HEK293 (cell line): ENCODE results near the gene CTDNEP1.

Experiments used
- ATF2 ChIP-seq: fragments of 450-650 bp; formaldehyde crosslinking; IDR thresholded peaks from 2 replicates; pipeline ENCODE4 v1.5.1; 2016; ENCODE audit warnings: missing biosample characterization, missing genetic modification characterization, low read depth
- BCL11B ChIP-seq: fragments of 450-650 bp; formaldehyde crosslinking; IDR thresholded peaks from 2 replicates; pipeline ENCODE4 v1.5.1; 2016; ENCODE audit warnings: low read depth, missing biosample characterization, missing genetic modification characterization
- EGR2 ChIP-seq: fragments of 450-650 bp; formaldehyde crosslinking; IDR thresholded peaks from 2 replicates; pipeline ENCODE4 v1.5.1; 2016; ENCODE audit warnings: low read depth, missing biosample characterization, missing genetic modification characterization
- GLI4 ChIP-seq: fragments of 450-650 bp; formaldehyde crosslinking; IDR thresholded peaks from 2 replicates; pipeline ENCODE4 v1.5.1; 2016; ENCODE audit warnings: missing biosample characterization, missing genetic modification characterization
- GLIS1 ChIP-seq: fragments of 450-650 bp; formaldehyde crosslinking; IDR thresholded peaks from 2 replicates; pipeline ENCODE4 v1.5.1; 2016; ENCODE audit warnings: missing biosample characterization, missing genetic modification characterization
- GLIS2 ChIP-seq: fragments of 450-650 bp; formaldehyde crosslinking; IDR thresholded peaks from 2 replicates; pipeline ENCODE4 v1.5.1; 2016; ENCODE audit warnings: missing biosample characterization, missing genetic modification characterization
- KLF10 ChIP-seq: fragments of 450-650 bp; IDR thresholded peaks from 2 replicates; pipeline ENCODE4 v1.5.1; 2018; ENCODE audit warnings: missing biosample characterization, mild to moderate bottlenecking, missing genetic modification characterization
- KLF16 ChIP-seq: fragments of 450-650 bp; formaldehyde crosslinking; IDR thresholded peaks from 2 replicates; pipeline ENCODE4 v1.5.1; 2017; ENCODE audit warnings: missing biosample characterization, missing genetic modification characterization
- KLF7 ChIP-seq: fragments of 450-650 bp; formaldehyde crosslinking; IDR thresholded peaks from 2 replicates; pipeline ENCODE4 v1.5.1; 2016; ENCODE audit warnings: missing biosample characterization, missing genetic modification characterization, borderline replicate concordance
- KLF9 ChIP-seq: fragments of 450-650 bp; formaldehyde crosslinking; IDR thresholded peaks from 2 replicates; pipeline ENCODE4 v1.5.1; 2016; ENCODE audit warnings: missing biosample characterization, missing genetic modification characterization, low read depth
- MZF1 ChIP-seq: fragments of 450-650 bp; formaldehyde crosslinking; IDR thresholded peaks from 2 replicates; pipeline ENCODE4 v1.5.1; 2017; ENCODE audit warnings: missing biosample characterization, missing genetic modification characterization, borderline replicate concordance
- PRDM1 ChIP-seq: fragments of 450-650 bp; formaldehyde crosslinking; IDR thresholded peaks from 2 replicates; pipeline ENCODE4; 2016; ENCODE audit warnings: missing biosample characterization, missing genetic modification characterization
- RBAK ChIP-seq: fragments of 450-650 bp; formaldehyde crosslinking; IDR thresholded peaks from 2 replicates; pipeline ENCODE4 v1.5.1; 2016; ENCODE audit warnings: missing biosample characterization, missing genetic modification characterization
- ZBTB21 ChIP-seq: fragments of 450-650 bp; formaldehyde crosslinking; IDR thresholded peaks from 2 replicates; pipeline ENCODE4 v1.5.1; 2017; ENCODE audit warnings: missing biosample characterization, missing genetic modification characterization
- ZBTB6 ChIP-seq: fragments of 450-650 bp; formaldehyde crosslinking; IDR thresholded peaks from 2 replicates; pipeline ENCODE4 v1.5.1; 2017; ENCODE audit warnings: missing biosample characterization, missing genetic modification characterization
- ZFP3 ChIP-seq: fragments of 450-650 bp; formaldehyde crosslinking; IDR thresholded peaks from 2 replicates; pipeline ENCODE4 v1.5.1; 2016; ENCODE audit warnings: low read depth, missing biosample characterization, missing genetic modification characterization
- ZFP69B ChIP-seq: fragments of 450-650 bp; formaldehyde crosslinking; IDR thresholded peaks from 2 replicates; pipeline ENCODE4 v1.5.1; 2016; ENCODE audit warnings: missing biosample characterization, missing genetic modification characterization
- ZNF114 ChIP-seq: fragments of 450-650 bp; formaldehyde crosslinking; IDR thresholded peaks from 2 replicates; pipeline ENCODE4 v1.5.0; 2017; ENCODE audit warnings: missing biosample characterization, missing genetic modification characterization
- ZNF132 ChIP-seq: fragments of 450-650 bp; formaldehyde crosslinking; IDR thresholded peaks from 2 replicates; pipeline ENCODE4 v1.5.1; 2017; ENCODE audit warnings: missing biosample characterization, missing genetic modification characterization, borderline replicate concordance
- ZNF23 ChIP-seq: fragments of 450-650 bp; formaldehyde crosslinking; IDR thresholded peaks from 2 replicates; pipeline ENCODE4 v1.5.1; 2016; ENCODE audit warnings: missing biosample characterization, missing genetic modification characterization, borderline replicate concordance
- ZNF335 ChIP-seq: fragments of 450-650 bp; formaldehyde crosslinking; conservative IDR thresholded peaks from 2 replicates; pipeline ENCODE4 v1.5.1; 2016; ENCODE audit warnings: missing biosample characterization, missing genetic modification characterization
- ZNF350 ChIP-seq: fragments of 450-650 bp; formaldehyde crosslinking; IDR thresholded peaks from 2 replicates; pipeline ENCODE4 v1.5.0; 2017; ENCODE audit warnings: missing biosample characterization, mild to moderate bottlenecking, missing genetic modification characterization
- ZNF354C ChIP-seq: fragments of 450-650 bp; formaldehyde crosslinking; IDR thresholded peaks from 2 replicates; pipeline ENCODE4 v1.5.1; 2016; ENCODE audit warnings: missing biosample characterization, missing genetic modification characterization, low read depth, borderline replicate concordance
- ZNF404 ChIP-seq: fragments of 450-650 bp; formaldehyde crosslinking; IDR thresholded peaks from 2 replicates; pipeline ENCODE4 v1.5.1; 2017; ENCODE audit warnings: missing biosample characterization, missing genetic modification characterization
- ZNF48 ChIP-seq: fragments of 450-650 bp; formaldehyde crosslinking; IDR thresholded peaks from 2 replicates; pipeline ENCODE4 v1.5.1; 2016; ENCODE audit warnings: missing biosample characterization, missing genetic modification characterization
- ZNF560 ChIP-seq: fragments of 450-650 bp; formaldehyde crosslinking; IDR thresholded peaks from 2 replicates; pipeline ENCODE4 v1.5.1; 2017; ENCODE audit warnings: missing biosample characterization, missing genetic modification characterization, borderline replicate concordance
- ZNF596 ChIP-seq: fragments of 450-650 bp; IDR thresholded peaks from 2 replicates; pipeline ENCODE4 v1.5.0; 2018; ENCODE audit warnings: missing biosample characterization, mild to moderate bottlenecking, missing genetic modification characterization, moderate library complexity
- ZNF670 ChIP-seq: fragments of 450-650 bp; formaldehyde crosslinking; IDR thresholded peaks from 2 replicates; pipeline ENCODE4 v1.5.1; 2016; ENCODE audit warnings: missing biosample characterization, missing genetic modification characterization, low read depth
- ZNF701 ChIP-seq: fragments of 450-650 bp; formaldehyde crosslinking; IDR thresholded peaks from 2 replicates; pipeline ENCODE4 v1.5.1; 2016; ENCODE audit warnings: missing biosample characterization, missing genetic modification characterization
- ZNF704 ChIP-seq: fragments of 450-650 bp; formaldehyde crosslinking; IDR thresholded peaks from 2 replicates; pipeline ENCODE4 v1.5.1; 2016; ENCODE audit warnings: missing biosample characterization, missing genetic modification characterization
- ZNF707 ChIP-seq: fragments of 450-650 bp; formaldehyde crosslinking; IDR thresholded peaks from 2 replicates; pipeline ENCODE4 v1.5.1; 2016; ENCODE audit warnings: missing biosample characterization, missing genetic modification characterization
- ZNF792 ChIP-seq: fragments of 450-650 bp; formaldehyde crosslinking; IDR thresholded peaks from 2 replicates; pipeline ENCODE4 v1.5.1; 2016; ENCODE audit warnings: missing biosample characterization, missing genetic modification characterization
- TF ChIP-seq, protein P1 (sequence below): fragments of 450-650 bp; formaldehyde crosslinking; IDR thresholded peaks from 2 replicates; pipeline ENCODE4 v1.5.1; 2016; ENCODE audit warnings: missing biosample characterization, missing genetic modification characterization, borderline replicate concordance
- TF ChIP-seq, protein P2 (sequence below): fragments of 450-650 bp; IDR thresholded peaks from 2 replicates; pipeline ENCODE4 v1.5.1; 2018; ENCODE audit warnings: missing biosample characterization, missing genetic modification characterization

CTDNEP1 gene

GRCh38 chr17:7234083-7234951 lies 17.2 kb downstream of the CTDNEP1 start, which contains the start of gene DVL2 (continued):
- peak; percentile 69 for TF ChIP-seq ZBTB21
- no peak for TF ChIP-seq ZNF701 (tag by site-specific recombination)
- TF ChIP-seq ZNF132 (tag by site-specific recombination), result no peak
- TF ChIP-seq ATF2 (tag by site-specific recombination), result no peak
- TF ChIP-seq KLF10 (tag by site-specific recombination), result peak; percentile 94
- TF ChIP-seq ZNF354C, result peak; percentile 86; the same call in 1 of the 2 replicates
- TF ChIP-seq, protein P1, sequence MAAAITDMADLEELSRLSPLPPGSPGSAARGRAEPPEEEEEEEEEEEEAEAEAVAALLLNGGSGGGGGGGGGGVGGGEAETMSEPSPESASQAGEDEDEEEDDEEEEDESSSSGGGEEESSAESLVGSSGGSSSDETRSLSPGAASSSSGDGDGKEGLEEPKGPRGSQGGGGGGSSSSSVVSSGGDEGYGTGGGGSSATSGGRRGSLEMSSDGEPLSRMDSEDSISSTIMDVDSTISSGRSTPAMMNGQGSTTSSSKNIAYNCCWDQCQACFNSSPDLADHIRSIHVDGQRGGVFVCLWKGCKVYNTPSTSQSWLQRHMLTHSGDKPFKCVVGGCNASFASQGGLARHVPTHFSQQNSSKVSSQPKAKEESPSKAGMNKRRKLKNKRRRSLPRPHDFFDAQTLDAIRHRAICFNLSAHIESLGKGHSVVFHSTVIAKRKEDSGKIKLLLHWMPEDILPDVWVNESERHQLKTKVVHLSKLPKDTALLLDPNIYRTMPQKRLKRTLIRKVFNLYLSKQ (tag by site-specific recombination), result peak; percentile 38; the same call in 1 of the 2 replicates
- peak; percentile 64; the same call in 1 of the 2 replicates for TF ChIP-seq RBAK (tag by site-specific recombination)
- no peak for TF ChIP-seq ZNF350 (tag by site-specific recombination)
- TF ChIP-seq ZFP69B (tag by site-specific recombination), result peak; percentile 60; the same call in 1 of the 2 replicates
- TF ChIP-seq ZFP3 (tag by site-specific recombination), result no peak
- TF ChIP-seq, protein P2, sequence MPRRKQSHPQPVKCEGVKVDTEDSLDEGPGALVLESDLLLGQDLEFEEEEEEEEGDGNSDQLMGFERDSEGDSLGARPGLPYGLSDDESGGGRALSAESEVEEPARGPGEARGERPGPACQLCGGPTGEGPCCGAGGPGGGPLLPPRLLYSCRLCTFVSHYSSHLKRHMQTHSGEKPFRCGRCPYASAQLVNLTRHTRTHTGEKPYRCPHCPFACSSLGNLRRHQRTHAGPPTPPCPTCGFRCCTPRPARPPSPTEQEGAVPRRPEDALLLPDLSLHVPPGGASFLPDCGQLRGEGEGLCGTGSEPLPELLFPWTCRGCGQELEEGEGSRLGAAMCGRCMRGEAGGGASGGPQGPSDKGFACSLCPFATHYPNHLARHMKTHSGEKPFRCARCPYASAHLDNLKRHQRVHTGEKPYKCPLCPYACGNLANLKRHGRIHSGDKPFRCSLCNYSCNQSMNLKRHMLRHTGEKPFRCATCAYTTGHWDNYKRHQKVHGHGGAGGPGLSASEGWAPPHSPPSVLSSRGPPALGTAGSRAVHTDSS (tag by site-specific recombination), result no peak
- no peak for TF ChIP-seq ZNF670
- peak; percentile 91 for TF ChIP-seq ZNF335 (tag by site-specific recombination)
- TF ChIP-seq ZNF48 (tag by site-specific recombination), result no peak
- TF ChIP-seq ZNF560, result no peak
- TF ChIP-seq KLF9 (tag by site-specific recombination), result peak; percentile 99
- TF ChIP-seq ZNF707 (tag by site-specific recombination), result no peak
- peak; percentile 90; the same call in 1 of the 2 replicates for TF ChIP-seq KLF7 (tag by site-specific recombination)
- TF ChIP-seq PRDM1, result peak; percentile 20; the same call in 1 of the 2 replicates
- TF ChIP-seq MZF1 (tag by site-specific recombination), result no peak
- TF ChIP-seq ZNF596 (tag by site-specific recombination), result no peak
- no peak for TF ChIP-seq ZNF114 (tag by site-specific recombination)
- peak; percentile 94 for TF ChIP-seq EGR2 (tag by site-specific recombination)
- TF ChIP-seq KLF16 (tag by site-specific recombination), result peak; percentile 98
- TF ChIP-seq GLI4 (tag by site-specific recombination), result no peak
- peak; percentile 88 for TF ChIP-seq GLIS2 (tag by site-specific recombination)
- peak; percentile 86; the same call in 1 of the 2 replicates for TF ChIP-seq ZNF792 (tag by site-specific recombination)
- no peak for TF ChIP-seq BCL11B (tag by site-specific recombination)
- TF ChIP-seq ZNF23 (tag by site-specific recombination), result peak; percentile 65; the same call in 1 of the 2 replicates
- peak; percentile 87 for TF ChIP-seq ZNF704 (tag by site-specific recombination)
- TF ChIP-seq GLIS1 (tag by site-specific recombination), result peak; percentile 79
- TF ChIP-seq ZNF404 (tag by site-specific recombination), result peak; percentile 80
- TF ChIP-seq ZBTB6, result peak; percentile 74; the same call in 1 of the 2 replicates
